Psoas muscle (tissue), 8 donors: Measurements from ENCODE around the gene TAF8. TPM values are rescaled to one million over a fixed set of nuclear protein-coding genes. Genes with fewer than 3 reads are reported as not detected.
A peak's percentile ranks its signal among the peaks of the same experiment; 100 is the strongest.

ENCODE experiments used
- ATAC-seq, 4 donors: fragments of 200-7000 bp; cut with Tn5 transposase; one replicate each; pipeline ENCODE4 v1.9.1; 2020; ENCODE audit warnings: moderate library complexity in 3 of 4, mild to moderate bottlenecking in 2 of 4
- DNase-seq, 2 donors: peaks; one replicate each; pipeline ENCODE4 v3.0.0-alpha.2; 2020
- H3K27ac ChIP-seq: fragments of 200-600 bp; one replicate; pipeline ENCODE4 v1.8.0; 2022
- H3K27me3 ChIP-seq, 3 donors: fragments of 200-600 bp in 1 of 3; one replicate each; pipeline versions ENCODE4 v1.6.1 to v1.8.0; 2013 to 2022; ENCODE audit warnings: low read length in 2 of 3, mild to moderate bottlenecking in 2 of 3, moderate library complexity in 1 of 3; ENCODE audit not compliant: insufficient read depth in 3 of 3
- H3K36me3 ChIP-seq, 2 donors: fragments of 200-600 bp in 1 of 2; one replicate each; pipeline versions ENCODE4 v1.6.1 to v1.8.0; 2013 to 2022; ENCODE audit warnings: low read depth in 1 of 2, mild to moderate bottlenecking in 1 of 2, moderate library complexity in 1 of 2; ENCODE audit not compliant: insufficient read depth in 1 of 2
- H3K4me1 ChIP-seq: fragments of 200-600 bp; one replicate; pipeline ENCODE4 v1.8.0; 2022
- H3K4me3 ChIP-seq: fragments of 200-600 bp; one replicate; pipeline ENCODE4 v1.8.0; 2022; ENCODE audit warnings: mild to moderate bottlenecking
- H3K9me3 ChIP-seq: fragments of 200-600 bp; one replicate; pipeline ENCODE4 v1.8.0; 2022
- CTCF ChIP-seq: fragments of 200-600 bp; IDR thresholded peaks from one replicate; pipeline ENCODE4 v1.8.0; 2022; ENCODE audit warnings: antibody characterized with exemption
- WGBS, 3 donors: extraction: QIAGEN DNeasy Blood & Tissue Kit; methylation state at CpG; one replicate each; pipeline versions ENCODE4 v1.1.6 to v1.1.7; 2013; 5-methylcytosine and 5-hydroxymethylcytosine counted together
- intact Hi-C, 2 donors: fragments of 100-400 bp; cut with DNase I; formaldehyde crosslinking; loops; one replicate each; pipeline versions ENCODE4 v1.11.0 to v1.14.2; 2022
- polyA plus RNA-seq, 3 donors: library from polyadenylated mRNA; stranded (reverse); fragments of 200-250 nt; gene quantifications; one replicate each; pipeline ENCODE4 v1.2.3, GENCODE V29; 2013
- total RNA-seq, 4 donors: library from RNA; stranded (reverse); fragmentation: NEBNext Ultra II Directional in 2 of 4; extraction: Animal tissue kit (Norgen Biotek cat#: 25700) in 2 of 4; gene quantifications; one replicate each; pipeline versions ENCODE4 v1.2.1 to v1.2.4, GENCODE V29; 2021 to 2023
- donor health status: healthy with polysubstance abuse.
- donor health status: DM: no; HTN: no; CAD: no; lungs with moderate emphysema.
- donor health status: Bipolar disorder and iron deficiency.
- donor health status: healthy.
- donor health status: DM: yes; HTN: yes; CAD: no.
- donor health status: DM: no; HTN: no; CAD: no.
- donor health status: DM: no; HTN: no; CAD: no.
- donor health status: DM: yes; HTN: yes; CAD: no.

The TAF8 gene
- total and polyA plus RNA-seq, 7 donors: 11.2 to 23.9 (median 17.9) TPM

- intact Hi-C loops: no loop called here
- Histone ChIP-seq H3K36me3 (no peaks in the 10 kb centered on the region), H3K4me1 (peaks cover 12% of the 10 kb centered on the region), H3K9me3 (no peaks in the 10 kb centered on the region), H3K27me3 (no peaks in the 10 kb centered on the region), H3K27ac (no peak overlapping the region), H3K4me3 (no peak overlapping the region)
- DNase-seq: no peak
- ATAC-seq: no peak
- WGBS, 3 donors: 77 to 78% (median 77%) methylated on average over 5 of the region's 5 CpGs
- TF ChIP-seq CTCF: no peak
Measured at GRCh38 chr6:42113936-42114636, 63.8 kb downstream of the TAF8 start.

- ATAC-seq: no peak
- H3K4me1 ChIP-seq: peaks cover 12% of the 10 kb centered on the region
- intact Hi-C loops: no loop called here
- DNase-seq: no peak
- no peak overlapping the region for H3K4me3 ChIP-seq
- H3K27me3 ChIP-seq: no peaks in the 10 kb centered on the region
- H3K27ac ChIP-seq: peak overlapping the region; percentile 73
- H3K36me3 ChIP-seq: no peaks in the 10 kb centered on the region
- no peak for TF ChIP-seq CTCF
- 49 to 67% (median 61%) methylated on average over 3 of the region's 3 CpGs for WGBS, 3 donors
- no peaks in the 10 kb centered on the region for H3K9me3 ChIP-seq
Measured at GRCh38 chr6:42117843-42118161, 67.5 kb downstream of the TAF8 start.

GRCh38 chr6:42118162-42119001, 68.1 kb downstream of the TAF8 start:
- Histone ChIP-seq H3K27ac (peak overlapping the region; percentile 73), H3K4me3 (no peak overlapping the region), H3K9me3 (no peaks in the 10 kb centered on the region), H3K36me3 (no peaks in the 10 kb centered on the region), H3K4me1 (peaks cover 12% of the 10 kb centered on the region), H3K27me3 (no peaks in the 10 kb centered on the region)
- WGBS, 3 donors: 23 to 34% (median 25%) methylated on average over 9 to 10 of the region's 10 CpGs
- no peak for TF ChIP-seq CTCF
- ATAC-seq (peak; percentile 83 to 94 (median 90)), DNase-seq (peak; percentile 50 to 74)
- intact Hi-C loops: no loop called here

GRCh38 chr6:42120895-42121865, 70.9 kb downstream of the TAF8 start:
- WGBS, 3 donors: 83 to 90% (median 90%) methylated on average over 8 of the region's 8 CpGs
- intact Hi-C loops: no loop called here
- DNase-seq (no peak), ATAC-seq (no peak)
- no peak for TF ChIP-seq CTCF
- Histone ChIP-seq H3K4me1 (peaks cover 12% of the 10 kb centered on the region), H3K27ac (no peak overlapping the region), H3K4me3 (no peak overlapping the region), H3K36me3 (no peaks in the 10 kb centered on the region), H3K9me3 (no peaks in the 10 kb centered on the region), H3K27me3 (no peaks in the 10 kb centered on the region)
